Renal cortex interstitium (tissue), 15 donors: Measurements from ENCODE around the gene OR4C46. TPM values are rescaled to one million over a fixed set of nuclear protein-coding genes. Genes with fewer than 3 reads are reported as not detected.
"Not testable (repeated sequence)": the region's sequence is repeated elsewhere in the genome, so short reads cannot be mapped to it uniquely, and the experiment has no call there.

Experiments
- DNase-seq, 11 donors: peaks; one replicate each; pipeline ENCODE4 v3.0.0-alpha.2; 2013; ENCODE audit warnings: low read depth in 9 of 11, low spot score in 4 of 11; ENCODE audit errors: extremely low read depth in 1 of 11
- long read RNA-seq, 16 experiments: transcript quantifications; one replicate each; lab custom pipeline, GENCODE V29; 2026
- polyA plus RNA-seq, 3 donors: library from polyadenylated mRNA; unstranded; fragments of 120-200 nt; gene quantifications; one replicate each; pipeline ENCODE4 v1.2.1, GENCODE V29; 2013; ENCODE audit not compliant: insufficient read length in 3 of 3

Gene OR4C46
- polyA plus RNA-seq = not detected
- long read RNA-seq, donor 1 = 0 reads
- long read RNA-seq, donor 2 = 0 reads
- long read RNA-seq, donor 3 = 0 reads
- long read RNA-seq, donor 4 = 0 reads
- long read RNA-seq, donor 5 = 0 reads
- long read RNA-seq, donor 6 = 0 reads
- long read RNA-seq, donor 7 = 0 reads
- long read RNA-seq, donor 8 = 0 reads
- long read RNA-seq, donor 9 = 0 reads
- long read RNA-seq, donor 10 = 0 reads
- long read RNA-seq, donor 11 = 0 reads
- long read RNA-seq, donor 12 = 0 reads
- long read RNA-seq, donor 13 = 0 reads
- long read RNA-seq, donor 14 = 0 reads
- long read RNA-seq, donor 15 = 0 reads
- long read RNA-seq, donor 16 = 0 reads

DNA sequence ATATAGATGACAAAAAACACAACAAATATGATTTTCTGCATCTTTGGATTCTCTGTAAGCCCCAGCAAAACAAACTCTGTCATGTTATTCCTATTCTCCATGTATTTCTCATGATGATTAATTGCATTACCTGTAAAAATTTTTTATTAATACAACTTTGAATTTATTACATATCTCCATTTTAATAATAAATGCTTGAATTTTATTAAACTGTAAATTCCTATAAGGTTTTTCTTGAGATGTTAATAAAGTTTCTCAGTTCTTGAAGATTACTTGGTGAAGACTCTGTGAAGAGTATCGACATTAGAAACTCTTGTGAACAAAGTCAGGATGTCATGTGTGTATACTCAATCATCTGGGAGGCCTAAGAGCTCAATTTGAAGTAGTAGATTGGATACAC lies at the start of gene OR4C46:
OR4C46 (minus strand) TSS at position 101 of the 400 bp plus-strand sequence; CDS start at position 101, 0 bp downstream.
- DNase-seq = no peak

- DNase-seq = not testable (repeated sequence)
Measured at GRCh38 chr11:54645606-54646005, 41.8 kb upstream of the OR4C46 start.

DNA sequence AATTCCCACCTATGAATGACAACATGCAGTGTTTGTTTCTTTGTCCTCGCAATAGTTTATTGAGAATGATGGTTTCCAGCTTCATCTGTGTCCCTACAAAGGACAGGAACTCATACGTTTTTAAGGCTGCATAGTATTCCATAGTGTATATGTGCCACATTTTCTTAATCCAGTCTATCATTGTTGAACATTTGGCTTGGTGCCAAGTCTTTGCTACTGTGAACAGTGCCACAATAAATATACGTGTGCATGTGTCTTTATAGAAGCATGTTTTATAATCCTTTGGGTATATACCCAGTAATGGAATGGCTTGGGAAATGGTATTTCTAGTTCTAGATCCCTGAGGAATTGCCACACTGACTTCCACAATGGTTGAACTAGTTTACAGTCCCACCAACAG lies 42.4 kb downstream of the OR4C46 start:
- DNase-seq = not testable (repeated sequence)

DNA sequence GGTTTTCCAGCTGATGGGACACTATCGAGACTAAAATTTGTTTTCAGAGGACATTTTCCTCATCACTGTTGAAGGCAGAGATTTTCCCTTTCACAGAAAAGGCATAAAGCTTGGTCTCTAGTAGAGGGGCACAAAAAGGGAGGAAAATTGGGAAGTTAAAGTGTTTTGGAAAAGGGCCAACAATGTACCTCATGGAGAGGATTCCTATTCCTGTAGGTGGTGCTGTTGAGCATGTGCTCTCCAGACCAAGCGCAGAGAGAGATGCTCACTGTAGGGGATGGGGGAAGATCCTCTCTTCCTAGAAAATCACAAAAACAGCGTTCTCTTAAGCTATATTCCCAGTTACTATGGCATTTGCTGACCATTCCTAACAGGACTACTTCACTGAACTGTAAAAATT lies 44.9 kb downstream of the OR4C46 start:
- DNase-seq = no peak

GRCh38 chr11:54558407-54558806 lies 45.4 kb downstream of the OR4C46 start:
- no peak for DNase-seq

Other genes starting within 250 kb of the OR4C46 start
- not detected for gene OR4A5, start 102.8 kb upstream of the OR4C46 start, polyA plus RNA-seq